Activated CD8-positive, alpha-beta memory T cell treated with anti-CD3 and anti-CD28 coated beads, Interleukin-2, amount 10 ng/mL, durations not matched to agents 7 days and 5 days (primary cell): ENCODE measurements around the gene ENPP7. TPM values are rescaled to one million over a fixed set of nuclear protein-coding genes. Genes with fewer than 3 reads are reported as not detected.

Experiments used
- microRNA-seq: library from miRNA; unstranded; fragments of <30 nt; microRNA quantifications from one replicate; pipeline ENCODE4 v1.2.0, GENCODE V29; 2022
- total RNA-seq, 2 experiments: library from RNA; stranded (reverse); gene quantifications; one replicate each; pipeline ENCODE4 v1.2.3, GENCODE V29; 2021

ENPP7 gene
- total RNA-seq, 2 experiments from 2014 or later: 0.23 TPM

Small RNAs within 50 kb of the gene (microRNA-seq; reads per million reads assigned to microRNA genes)
- 1.7 reads per million for gene MIR4739

Other genes starting within 250 kb of the ENPP7 start
- not detected for gene RBFOX3, start 119.9 kb upstream of the ENPP7 start, total RNA-seq
- gene CBX2, start 47.2 kb downstream of the ENPP7 start, total RNA-seq: 1 to 10 TPM; 5.3 to 6.8 TPM
- gene CBX8, start 66.1 kb downstream of the ENPP7 start, total RNA-seq: 1 to 10 TPM; 6.8 to 8.6 TPM
- 10 to 100 TPM; 28.3 to 36.7 TPM for gene CBX4, start 108.5 kb downstream of the ENPP7 start, total RNA-seq